Temporal lobe (tissue), 1 donor: ENCODE data around the gene METTL25. TPM values are rescaled to one million over a fixed set of nuclear protein-coding genes. Genes with fewer than 3 reads are reported as not detected.

Experiments
- total RNA-seq: library from RNA; depleted of rRNA; stranded (reverse); fragments of >200 nt; gene quantifications from one replicate; pipeline ENCODE4 v1.2.3, GENCODE V29; 2014

Gene METTL25
- total RNA-seq, 1 donor from 2014 or later: 12.3 TPM

Other genes starting within 250 kb of the METTL25 start
- gene CCDC59, start 142 bp upstream of the METTL25 start, total RNA-seq: 28.5 TPM